HG03558 (cell line): ENCODE measurements around the gene GPATCH1.

Experiments used
- ATAC-seq: cut with Tn5 transposase; IDR thresholded peaks from one replicate; pipeline ENCODE4 v1.9.1; 2021; ENCODE audit warnings: moderate number of reproducible peaks; ENCODE audit not compliant: unreplicated experiment; ENCODE audit errors: extremely low read depth

Gene GPATCH1

GRCh38 chr19:33063753-33064457 is 17.1 kb upstream of the GPATCH1 start:
- no peak for ATAC-seq

GRCh38 chr19:33064458-33064791 is 16.6 kb upstream of the GPATCH1 start:
- ATAC-seq, result no peak

GRCh38 chr19:33064792-33065550 is 16.0 kb upstream of the GPATCH1 start, which contains the start of gene RHPN2:
Gene RHPN2, minus strand, starts transcription at chr19:33064888. Its CDS starts 36 bp downstream, at chr19:33064852.
- no peak for ATAC-seq

- ATAC-seq, result no peak
These were observed 14.4 kb upstream of the GPATCH1 start for GRCh38 chr19:33066543-33066942.

- ATAC-seq, result no peak
These were observed 13.9 kb upstream of the GPATCH1 start for GRCh38 chr19:33067121-33067520.

- no peak for ATAC-seq
These were observed 9.1 kb upstream of the GPATCH1 start for GRCh38 chr19:33071887-33072286.

- no peak for ATAC-seq
These were observed 5.5 kb upstream of the GPATCH1 start for GRCh38 chr19:33075519-33075918.

- no peak for ATAC-seq
These were observed 4.7 kb downstream of the GPATCH1 start for GRCh38 chr19:33085570-33086128.

GRCh38 chr19:33086955-33087354 is 6.0 kb downstream of the GPATCH1 start:
- ATAC-seq, result no peak

GRCh38 chr19:33089010-33089409 is 8.0 kb downstream of the GPATCH1 start:
- no peak for ATAC-seq

- no peak for ATAC-seq
These were observed 9.2 kb downstream of the GPATCH1 start for GRCh38 chr19:33090179-33090578.

- no peak for ATAC-seq
These were observed 12.6 kb downstream of the GPATCH1 start for GRCh38 chr19:33093420-33094210.

GRCh38 chr19:33094436-33095067 is 13.6 kb downstream of the GPATCH1 start:
- no peak for ATAC-seq

- ATAC-seq, result no peak
These were observed 15.0 kb downstream of the GPATCH1 start for GRCh38 chr19:33096005-33096404.

GRCh38 chr19:33098055-33098534 is 17.1 kb downstream of the GPATCH1 start:
- no peak for ATAC-seq

- ATAC-seq, result no peak
These were observed 20.1 kb downstream of the GPATCH1 start for GRCh38 chr19:33100894-33101644.

- no peak for ATAC-seq
These were observed 21.9 kb downstream of the GPATCH1 start for GRCh38 chr19:33102893-33103292.

GRCh38 chr19:33108161-33108560 is 27.2 kb downstream of the GPATCH1 start:
- ATAC-seq, result no peak

- no peak for ATAC-seq
These were observed 29.3 kb downstream of the GPATCH1 start for GRCh38 chr19:33110137-33110910.
